GM18502 (cell line): ENCODE measurements around the gene RGL1.

Experiments used
- ATAC-seq: cut with Tn5 transposase; IDR thresholded peaks from one replicate; pipeline ENCODE4 v1.9.1; 2021; ENCODE audit warnings: mild to moderate bottlenecking; ENCODE audit not compliant: unreplicated experiment, poor library complexity

Gene RGL1

GRCh38 chr1:183859119-183859518 lies 54.2 kb downstream of the RGL1 start:
- no peak for ATAC-seq

GRCh38 chr1:183859831-183860230 lies 54.9 kb downstream of the RGL1 start:
- ATAC-seq, result no peak

DNA sequence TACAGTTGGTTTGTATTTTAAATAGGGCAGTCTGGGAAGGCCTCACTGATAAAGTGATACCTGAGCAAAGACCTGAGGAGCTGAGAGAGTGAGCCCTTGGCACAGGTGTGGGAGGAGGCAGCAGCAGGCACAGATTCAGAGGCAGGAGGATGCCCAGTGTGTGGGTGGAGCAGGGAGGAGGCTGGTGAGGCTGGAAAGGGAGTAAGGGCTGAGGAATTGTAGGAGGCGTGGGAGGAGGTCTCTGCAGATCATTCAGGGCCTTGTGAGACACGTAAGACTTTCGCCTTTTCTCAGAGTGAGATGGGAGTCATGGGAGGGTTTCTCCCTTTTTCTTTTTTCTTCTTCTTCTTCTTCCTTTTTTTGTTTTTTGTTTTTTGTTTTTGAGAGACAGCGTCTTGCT lies 58.0 kb downstream of the RGL1 start:
- no peak for ATAC-seq

- ATAC-seq, result no peak
These were observed 58.9 kb downstream of the RGL1 start for GRCh38 chr1:183863852-183864251.

DNA sequence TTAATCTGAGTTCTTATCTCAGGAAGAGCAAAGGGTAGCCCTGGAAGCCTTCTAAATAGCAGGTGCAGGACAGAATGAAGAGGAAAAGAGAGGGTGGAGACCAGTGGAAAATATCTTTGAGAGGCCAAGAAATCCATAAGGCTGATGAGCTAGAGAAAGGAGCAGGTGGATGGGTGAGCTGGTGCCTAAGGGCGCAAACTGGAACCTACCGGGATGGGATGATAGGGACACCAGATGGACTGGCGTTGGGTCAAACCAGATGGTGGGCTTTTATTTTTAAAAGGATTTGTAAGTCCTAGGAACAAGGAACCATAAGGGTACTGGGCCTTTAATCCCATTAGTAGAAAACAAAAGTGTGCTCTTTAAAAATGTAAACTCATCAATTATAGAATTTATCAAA lies 59.7 kb downstream of the RGL1 start:
- ATAC-seq, result no peak

DNA sequence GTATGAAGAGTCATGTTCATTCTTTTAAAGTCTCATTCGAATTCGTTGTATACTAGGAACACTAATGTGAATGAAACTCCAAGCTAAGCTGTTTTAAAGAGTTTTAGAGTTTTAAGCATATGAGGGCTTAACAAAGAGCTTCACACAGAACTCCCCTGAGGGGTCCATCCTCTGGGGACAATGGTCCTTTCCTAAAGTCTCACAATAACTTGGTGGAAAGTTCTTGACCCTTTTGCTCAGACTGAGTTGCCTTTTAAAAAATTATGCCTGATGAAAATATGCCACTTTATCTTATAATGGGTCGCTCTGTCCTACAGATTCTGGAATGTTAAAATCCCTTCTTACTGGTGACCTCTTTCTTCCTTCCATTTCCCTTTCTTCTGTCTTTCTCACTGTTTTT lies 64.3 kb downstream of the RGL1 start:
- no peak for ATAC-seq

DNA sequence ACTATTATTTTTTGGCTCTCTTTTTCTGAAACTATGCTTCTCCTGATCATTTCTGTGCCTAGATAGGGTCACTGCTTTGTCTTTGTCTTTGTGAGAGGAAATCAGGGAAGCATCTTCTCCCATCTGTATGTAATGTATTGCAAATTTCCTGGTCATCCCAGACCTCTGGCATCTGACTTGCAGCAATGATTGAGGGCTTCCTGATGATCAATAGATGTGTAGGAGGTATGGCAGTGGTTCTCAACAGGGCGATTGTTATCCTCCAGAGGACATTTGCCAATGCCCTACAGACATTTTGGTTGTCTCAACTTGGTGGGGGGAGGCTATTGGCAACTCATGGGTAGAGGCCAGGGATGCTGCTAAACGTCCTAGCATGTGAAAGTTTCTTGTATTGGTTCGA lies 64.7 kb downstream of the RGL1 start:
- ATAC-seq, result no peak

- no peak for ATAC-seq
These were observed 65.6 kb downstream of the RGL1 start for GRCh38 chr1:183870351-183871077.

- no peak for ATAC-seq
These were observed 66.2 kb downstream of the RGL1 start for GRCh38 chr1:183871142-183871541.

DNA sequence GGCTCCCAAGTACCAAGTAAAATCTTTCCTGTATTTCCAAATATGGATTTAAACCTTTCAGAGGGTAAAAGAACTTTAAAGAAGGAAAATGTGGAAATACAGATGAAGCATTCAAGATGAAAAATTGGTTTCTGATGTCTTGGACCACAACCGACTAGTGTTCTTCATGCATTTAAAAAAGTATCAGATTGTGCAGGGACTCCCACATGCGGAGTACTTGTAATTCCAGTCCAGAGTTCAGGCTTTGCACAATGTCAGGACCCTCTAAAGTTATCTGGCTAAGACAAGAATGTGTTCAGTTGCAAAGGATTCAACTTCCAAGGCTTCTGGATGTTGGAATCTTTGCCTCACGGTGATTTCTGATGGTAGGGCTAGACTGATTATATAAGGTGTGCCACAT lies 66.7 kb downstream of the RGL1 start:
- ATAC-seq, result no peak

GRCh38 chr1:183872403-183872802 lies 67.5 kb downstream of the RGL1 start:
- no peak for ATAC-seq

- ATAC-seq, result peak; percentile 67
These were observed 68.7 kb downstream of the RGL1 start for GRCh38 chr1:183873642-183874041.

DNA sequence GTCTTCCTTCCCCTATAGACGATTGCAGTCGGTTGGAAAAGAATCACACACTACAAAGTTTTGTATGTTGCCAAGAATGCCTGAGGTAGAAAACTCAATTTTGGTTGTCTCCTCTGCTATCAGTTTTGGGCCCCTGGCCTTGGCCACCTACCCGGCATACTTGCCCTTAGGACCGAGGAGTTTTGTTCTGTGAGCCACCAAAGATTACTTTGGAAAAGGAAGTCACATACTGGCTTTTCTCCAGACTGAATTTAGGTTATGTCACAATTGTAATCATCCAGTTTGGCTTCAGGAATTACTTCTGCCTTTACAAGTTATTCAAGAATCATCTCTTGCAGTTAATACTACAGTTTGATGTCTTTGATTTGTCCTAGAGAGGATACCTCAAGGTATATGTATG lies 71.4 kb downstream of the RGL1 start:
- no peak for ATAC-seq

DNA sequence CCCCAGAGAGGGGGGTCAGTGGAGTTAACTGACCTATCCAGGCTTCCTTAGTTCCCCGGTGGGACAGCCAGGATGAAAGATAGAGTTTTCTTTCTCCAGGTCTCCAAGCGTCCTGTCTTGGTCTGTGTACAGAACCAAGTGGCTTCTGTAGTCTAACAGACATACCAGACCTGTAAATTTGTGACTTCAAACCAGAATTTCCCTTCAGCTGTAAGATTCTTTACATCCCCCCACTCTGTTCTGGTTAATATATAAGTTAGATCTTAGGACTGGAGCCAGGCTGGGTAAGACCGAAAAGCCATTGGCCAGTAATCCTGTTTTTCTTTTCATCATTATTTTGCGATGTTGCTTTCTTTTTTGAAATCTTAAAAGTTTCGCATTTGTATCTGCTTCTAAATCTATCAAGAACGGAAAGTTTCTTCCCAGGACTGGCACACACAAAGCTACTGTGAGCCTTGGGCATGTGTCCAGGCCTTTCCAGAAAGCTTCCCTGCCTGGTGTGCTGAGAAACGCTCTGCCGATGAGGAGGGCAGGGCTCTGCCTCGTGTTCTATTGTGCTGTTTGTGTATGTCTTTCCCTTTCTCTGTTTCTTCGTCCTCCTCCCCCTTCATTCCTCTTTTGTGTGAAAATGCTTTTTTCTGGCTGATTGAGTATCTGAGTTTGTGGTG lies 72.3 kb downstream of the RGL1 start:
- no peak for ATAC-seq

- no peak for ATAC-seq
These were observed 74.6 kb downstream of the RGL1 start for GRCh38 chr1:183879494-183879893.

- ATAC-seq, result no peak
These were observed 75.0 kb downstream of the RGL1 start for GRCh38 chr1:183879966-183880365.

- ATAC-seq, result no peak
These were observed 75.8 kb downstream of the RGL1 start for GRCh38 chr1:183880531-183881243.

GRCh38 chr1:183881387-183882131 lies 76.6 kb downstream of the RGL1 start:
- ATAC-seq, result no peak

DNA sequence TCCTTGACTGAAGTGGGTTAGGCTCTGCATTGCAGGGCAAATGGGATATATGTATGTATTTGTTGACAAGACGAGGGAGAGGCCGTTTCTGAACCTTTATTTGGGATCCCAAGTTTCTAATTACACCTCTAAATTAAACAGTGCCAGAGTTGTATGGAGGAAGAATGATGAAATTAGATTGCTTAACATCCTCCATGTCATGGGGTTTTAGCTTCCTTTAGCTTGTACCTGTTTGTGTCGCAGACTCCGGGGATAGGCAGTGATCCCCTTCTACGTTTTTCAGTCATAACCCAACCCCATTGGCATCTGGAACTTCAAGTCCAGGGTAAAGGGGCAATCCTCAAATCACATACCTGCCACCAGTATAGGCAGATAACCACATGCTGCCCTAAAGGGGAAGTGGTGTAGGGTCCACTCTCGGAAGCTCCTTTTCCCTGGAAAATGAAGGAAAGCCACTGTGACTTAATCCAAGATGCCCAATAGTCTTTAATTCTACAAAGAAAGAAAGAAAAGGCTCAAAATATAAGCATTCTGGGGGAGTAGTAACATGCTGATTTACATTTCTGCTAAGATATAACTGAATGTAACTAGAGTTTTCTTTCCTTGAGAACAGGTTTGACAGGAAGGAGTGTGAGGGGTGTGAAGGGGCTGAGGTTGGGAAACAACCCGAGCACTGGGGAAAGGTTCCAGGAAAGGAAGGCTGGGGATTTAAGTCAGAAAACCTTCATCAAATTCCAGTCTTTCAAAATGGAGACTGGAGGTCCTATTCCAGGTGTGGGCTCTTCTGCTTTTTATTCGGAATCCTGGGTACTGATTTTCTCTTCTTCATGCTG lies 77.6 kb downstream of the RGL1 start:
- ATAC-seq, result no peak

- no peak for ATAC-seq
These were observed 78.7 kb downstream of the RGL1 start for GRCh38 chr1:183883623-183884022.
